A673 (cell line): Measurements from ENCODE around the gene NAALADL2. TPM values are rescaled to one million over a fixed set of nuclear protein-coding genes. Genes with fewer than 3 reads are reported as not detected.

Experiments
- BruUV-seq: library from RNA; stranded (reverse); fragments of 400-500 nt; replicated peaks from 2 replicates; lab custom pipeline; 2021; lab: Mats Ljungman, UMichigan
- CTCF ChIA-PET: fragments of 300-600 bp; sonication (Branson Sonifier 250); formaldehyde crosslinking; loops from one replicate; lab custom pipeline; 2022; ENCODE audit warnings: antibody characterized with exemption; lab: Charles Lee
- POLR2A ChIA-PET: fragments of 300-600 bp; sonication (Branson Sonifier 250); formaldehyde crosslinking; loops from one replicate; lab custom pipeline; 2022; ENCODE audit warnings: antibody characterized with exemption; ENCODE audit not compliant: low non-redundant PET; lab: Charles Lee
- DNase-seq: peaks from one replicate; pipeline ENCODE4 v3.0.0-alpha.2; 2015; ENCODE audit warnings: low spot score
- H3K27ac ChIP-seq: fragments of 200-600 bp; sonication (generic); 2 replicates; pipeline ENCODE4 v1.5.1; 2016; ENCODE audit warnings: mixed run types, low read depth, mild to moderate bottlenecking, mixed read lengths, antibody characterized with exemption, low read length; ENCODE audit not compliant: poor library complexity, severe bottlenecking
- H3K27me3 ChIP-seq: fragments of 200-600 bp; sonication (generic); replicated peaks from 2 replicates; pipeline ENCODE4 v1.6.1; 2017; ENCODE audit warnings: mixed run types, low read depth, mild to moderate bottlenecking, mixed read lengths, antibody characterized with exemption, low read length; ENCODE audit not compliant: insufficient read depth, poor library complexity
- H3K36me3 ChIP-seq: fragments of 200-600 bp; sonication (generic); 2 replicates; pipeline ENCODE4 v1.6.1; 2016; ENCODE audit warnings: mixed run types, mild to moderate bottlenecking, mixed read lengths, antibody characterized with exemption, low read length; ENCODE audit not compliant: insufficient read depth, poor library complexity, severe bottlenecking
- H3K4me1 ChIP-seq: fragments of 200-600 bp; sonication (generic); 2 replicates; pipeline ENCODE4 v1.6.1; 2017; ENCODE audit warnings: mixed run types, mild to moderate bottlenecking, mixed read lengths, antibody characterized with exemption, low read length; ENCODE audit not compliant: insufficient read depth, poor library complexity, severe bottlenecking
- H3K4me3 ChIP-seq: fragments of 200-600 bp; sonication (generic); 2 replicates; pipeline ENCODE4 v1.5.1; 2016; ENCODE audit warnings: low read depth, mixed run types, mild to moderate bottlenecking, mixed read lengths, low read length; ENCODE audit not compliant: poor library complexity, severe bottlenecking
- H3K9me3 ChIP-seq: fragments of 200-600 bp; sonication (generic); 2 replicates; pipeline ENCODE4 v1.6.1; 2016; ENCODE audit warnings: mixed run types, low read depth, mild to moderate bottlenecking, mixed read lengths, antibody characterized with exemption, low read length; ENCODE audit not compliant: poor library complexity, severe bottlenecking
- EZH2 ChIP-seq: fragments of 200-600 bp; sonication (generic); IDR thresholded peaks from 2 replicates; pipeline ENCODE4 v1.6.1; 2017; ENCODE audit warnings: borderline replicate concordance, low read depth, mild to moderate bottlenecking, mixed read lengths, antibody characterized with exemption, low read length; ENCODE audit not compliant: poor library complexity, severe bottlenecking
- intact Hi-C: fragments of 100-400 bp; cut with micrococcal nuclease; formaldehyde crosslinking; loops from one replicate; pipeline ENCODE4 v1.10.0; 2022; ENCODE audit not compliant: unreplicated experiment
- total RNA-seq: library from RNA; stranded (reverse); gene quantifications from 2 replicates; pipeline ENCODE4 v1.2.3, GENCODE V29; 2021
- TF ChIP-seq, protein P1 (sequence below): fragments of 300-800, 200-600 bp; sonication (generic); conservative IDR thresholded peaks from 2 replicates; pipeline ENCODE4 v1.5.1; 2017; ENCODE audit warnings: low read depth, mild to moderate bottlenecking, antibody characterized with exemption, low read length, moderate library complexity, mixed read lengths

The NAALADL2 gene
- total RNA-seq, 1 experiment from 2014 or later: 0.64 TPM

- DNase-seq: no peak
- ChIA-PET POLR2A (no interaction called here), CTCF (no interaction called here)
- TF ChIP-seq, protein P1, sequence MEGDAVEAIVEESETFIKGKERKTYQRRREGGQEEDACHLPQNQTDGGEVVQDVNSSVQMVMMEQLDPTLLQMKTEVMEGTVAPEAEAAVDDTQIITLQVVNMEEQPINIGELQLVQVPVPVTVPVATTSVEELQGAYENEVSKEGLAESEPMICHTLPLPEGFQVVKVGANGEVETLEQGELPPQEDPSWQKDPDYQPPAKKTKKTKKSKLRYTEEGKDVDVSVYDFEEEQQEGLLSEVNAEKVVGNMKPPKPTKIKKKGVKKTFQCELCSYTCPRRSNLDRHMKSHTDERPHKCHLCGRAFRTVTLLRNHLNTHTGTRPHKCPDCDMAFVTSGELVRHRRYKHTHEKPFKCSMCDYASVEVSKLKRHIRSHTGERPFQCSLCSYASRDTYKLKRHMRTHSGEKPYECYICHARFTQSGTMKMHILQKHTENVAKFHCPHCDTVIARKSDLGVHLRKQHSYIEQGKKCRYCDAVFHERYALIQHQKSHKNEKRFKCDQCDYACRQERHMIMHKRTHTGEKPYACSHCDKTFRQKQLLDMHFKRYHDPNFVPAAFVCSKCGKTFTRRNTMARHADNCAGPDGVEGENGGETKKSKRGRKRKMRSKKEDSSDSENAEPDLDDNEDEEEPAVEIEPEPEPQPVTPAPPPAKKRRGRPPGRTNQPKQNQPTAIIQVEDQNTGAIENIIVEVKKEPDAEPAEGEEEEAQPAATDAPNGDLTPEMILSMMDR: no peak
- TF ChIP-seq EZH2: no peak
- Histone ChIP-seq H3K9me3 (no peaks in the 10 kb centered on the region), H3K4me3 (no peak overlapping the region), H3K27me3 (no peaks in the 10 kb centered on the region), H3K4me1 (no peaks in the 10 kb centered on the region), H3K36me3 (no peaks in the 10 kb centered on the region), H3K27ac (no peak overlapping the region)
- intact Hi-C loops: no loop called here
- no TSS peak for BruUV-seq
These were observed 356.7 kb downstream of the NAALADL2 start for GRCh38 chr3:175215833-175216232.

GRCh38 chr3:175222356-175222755 is 363.2 kb downstream of the NAALADL2 start:
- no peak for DNase-seq
- no peak overlapping the region for H3K4me3 ChIP-seq
- H3K4me1 ChIP-seq: no peaks in the 10 kb centered on the region
- ChIA-PET POLR2A (no interaction called here), CTCF (no interaction called here)
- no peaks in the 10 kb centered on the region for H3K27me3 ChIP-seq
- H3K36me3 ChIP-seq: no peaks in the 10 kb centered on the region
- no peak overlapping the region for H3K27ac ChIP-seq
- BruUV-seq: no TSS peak
- no peak for TF ChIP-seq EZH2
- TF ChIP-seq, protein P1: no peak
- intact Hi-C loops: no loop called here
- no peaks in the 10 kb centered on the region for H3K9me3 ChIP-seq

GRCh38 chr3:175224051-175224450 is 364.9 kb downstream of the NAALADL2 start:
- DNase-seq: no peak
- intact Hi-C loops: no loop called here
- no peaks in the 10 kb centered on the region for H3K36me3 ChIP-seq
- ChIA-PET POLR2A (no interaction called here), CTCF (no interaction called here)
- H3K27ac ChIP-seq: no peak overlapping the region
- TF ChIP-seq, protein P1: no peak
- TF ChIP-seq EZH2: no peak
- H3K27me3 ChIP-seq: no peaks in the 10 kb centered on the region
- H3K4me1 ChIP-seq: no peaks in the 10 kb centered on the region
- no TSS peak for BruUV-seq
- no peak overlapping the region for H3K4me3 ChIP-seq
- no peaks in the 10 kb centered on the region for H3K9me3 ChIP-seq
